GM20431 (cell line): ENCODE data around the gene TRPC4.

Experiments
- in situ Hi-C: fragments of 300-500 bp; cut with MseI, MboI; formaldehyde crosslinking; loops from one replicate; pipeline ENCODE4 v1.15.0; 2020; ENCODE audit warnings: low sequenced_read_pairs; ENCODE audit not compliant: unreplicated experiment

The TRPC4 gene

DNA sequence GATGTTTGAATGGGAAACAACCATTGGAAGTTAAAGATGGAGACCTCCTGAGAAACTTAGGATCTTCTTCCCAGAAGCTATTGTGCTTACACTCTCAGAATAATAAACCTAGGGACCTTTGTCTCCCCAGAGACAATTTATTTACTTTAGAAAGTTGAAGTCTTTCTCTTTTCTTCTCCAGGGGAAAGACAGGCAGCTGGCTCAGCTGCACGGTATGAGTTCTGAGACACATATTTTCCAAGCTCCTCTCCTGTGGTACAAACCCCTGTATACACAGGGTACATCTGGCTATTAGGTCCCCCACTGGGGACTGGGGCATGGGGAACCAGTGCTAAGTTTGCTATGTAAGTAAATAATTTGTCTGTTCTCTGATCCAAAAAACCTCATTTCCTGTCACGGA is 203.5 kb downstream of the TRPC4 start:
- in situ Hi-C loops = no loop called here

DNA sequence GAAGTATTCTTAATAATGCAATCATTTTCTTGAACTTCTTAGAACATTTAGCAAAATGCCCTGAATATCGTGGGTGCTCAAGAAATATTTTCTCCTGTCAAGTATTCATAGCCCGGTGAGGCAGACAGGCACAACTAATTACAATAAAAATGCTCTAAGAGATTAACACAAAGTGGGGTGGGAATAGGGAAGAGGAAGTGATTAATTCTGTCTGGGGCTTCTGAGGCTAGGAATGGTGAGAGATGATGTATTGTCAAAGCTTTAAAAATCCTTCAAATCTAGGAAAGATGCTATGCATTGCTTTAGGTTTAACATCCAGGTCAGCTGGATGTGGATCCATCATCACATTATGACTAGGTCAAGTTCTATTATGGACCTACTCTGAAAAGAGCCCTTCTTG is 204.2 kb downstream of the TRPC4 start:
- in situ Hi-C loops = no loop called here

DNA sequence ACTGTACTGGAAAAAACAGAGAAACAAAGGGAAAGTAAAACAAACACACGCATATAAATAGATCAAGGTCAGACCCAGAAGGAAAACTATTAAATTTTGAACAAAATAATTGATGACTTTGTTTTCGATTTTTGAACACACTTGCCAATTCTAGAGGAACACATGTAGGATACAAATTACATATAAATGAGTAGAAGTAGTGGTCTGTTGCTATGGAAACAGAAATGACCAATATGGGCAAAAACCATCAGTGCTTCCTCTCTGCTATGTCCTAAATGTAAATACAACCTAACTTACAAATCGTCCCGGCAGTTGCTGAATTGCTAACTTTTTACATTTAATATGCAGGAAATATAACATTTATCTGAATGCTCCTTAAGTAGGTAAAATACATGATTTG is 205.8 kb downstream of the TRPC4 start:
- in situ Hi-C loops = no loop called here

DNA sequence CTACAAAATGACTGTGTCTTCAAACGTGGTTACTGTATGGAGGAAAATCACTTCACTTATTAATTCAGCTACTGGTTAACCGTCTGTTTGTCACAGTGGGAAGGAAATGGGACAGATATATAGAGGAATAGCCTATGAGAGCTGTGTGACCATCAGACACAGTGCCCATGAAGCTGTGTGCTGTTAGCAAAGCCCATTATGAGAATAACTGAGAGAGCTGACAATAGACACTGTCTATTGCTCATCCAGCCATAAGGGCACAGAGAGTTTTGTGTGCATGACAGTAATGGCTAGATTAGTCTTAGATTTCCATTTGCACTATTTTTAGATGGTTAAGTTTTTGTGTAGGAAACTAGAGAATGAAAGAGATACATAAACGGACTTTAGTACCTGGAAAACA is 206.9 kb downstream of the TRPC4 start:
- in situ Hi-C loops = no loop called here

DNA sequence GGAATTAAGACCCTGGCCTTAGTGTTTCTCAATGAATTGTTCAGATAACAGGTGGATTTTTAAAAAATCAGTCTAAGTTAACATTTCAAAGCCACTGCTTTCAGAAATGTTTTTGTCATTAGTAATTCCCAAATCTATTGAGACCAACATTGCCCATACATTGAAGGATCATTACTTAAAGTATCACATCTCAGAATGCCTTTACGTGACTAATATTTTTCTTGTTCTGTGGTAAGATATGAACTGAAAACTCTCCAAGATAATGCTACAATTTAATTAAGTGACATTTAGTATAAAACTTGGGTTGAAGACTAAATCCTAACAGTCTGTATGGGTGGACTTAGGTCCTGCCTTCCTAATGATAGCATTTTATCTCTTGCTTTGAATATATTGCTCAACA is 211.6 kb downstream of the TRPC4 start:
- in situ Hi-C loops = no loop called here

DNA sequence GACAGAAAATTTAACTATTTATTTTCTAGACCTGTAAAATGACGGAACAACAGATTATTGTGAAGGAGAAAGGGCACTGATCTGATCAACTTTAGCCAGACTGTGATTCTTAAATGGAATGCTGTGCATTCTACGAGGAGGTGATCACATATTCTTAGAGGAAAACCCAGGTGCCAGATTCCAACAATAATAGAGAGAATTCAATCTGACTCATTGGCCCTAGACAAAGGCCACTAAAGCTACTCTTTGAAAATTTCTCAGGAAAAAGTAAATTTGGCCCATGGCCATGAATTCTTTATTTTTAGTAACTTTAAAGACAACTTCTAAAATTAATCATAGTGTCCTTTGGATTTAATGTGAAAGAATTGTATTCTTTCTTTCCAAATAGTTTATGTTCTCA is 212.4 kb downstream of the TRPC4 start:
- in situ Hi-C loops = no loop called here

DNA sequence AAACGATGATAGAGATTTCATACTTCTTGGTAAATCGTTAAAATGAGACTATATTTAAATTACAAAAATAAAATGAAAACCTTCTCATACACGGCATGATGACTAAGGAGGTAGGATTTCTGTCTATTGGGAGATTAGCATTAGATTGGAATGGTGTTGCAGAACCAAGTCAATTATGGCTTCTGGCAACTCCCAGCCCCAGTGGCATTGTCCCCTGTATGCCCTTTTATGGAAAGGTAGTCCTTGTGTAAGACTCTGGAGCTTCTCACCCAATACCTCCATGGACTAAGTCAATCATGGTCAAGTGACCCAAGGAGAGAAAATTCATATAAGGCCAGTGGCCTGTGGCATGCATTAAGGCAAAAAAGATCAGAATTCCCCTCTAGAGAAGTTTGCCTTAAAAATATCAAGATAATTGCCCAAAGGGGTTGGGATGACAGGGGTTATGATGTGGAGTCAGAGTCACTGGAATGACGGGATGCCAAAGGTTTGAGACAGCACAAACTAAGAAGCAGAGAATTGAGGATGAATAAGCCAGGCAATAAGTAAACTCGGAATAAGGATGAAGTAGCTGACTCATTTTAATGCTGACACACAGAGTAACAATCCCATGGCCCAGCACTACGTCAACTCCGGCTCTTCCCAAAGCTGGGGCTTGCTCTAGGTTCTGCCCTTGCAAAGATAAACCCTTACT is 213.2 kb downstream of the TRPC4 start:
- in situ Hi-C loops = no loop called here

DNA sequence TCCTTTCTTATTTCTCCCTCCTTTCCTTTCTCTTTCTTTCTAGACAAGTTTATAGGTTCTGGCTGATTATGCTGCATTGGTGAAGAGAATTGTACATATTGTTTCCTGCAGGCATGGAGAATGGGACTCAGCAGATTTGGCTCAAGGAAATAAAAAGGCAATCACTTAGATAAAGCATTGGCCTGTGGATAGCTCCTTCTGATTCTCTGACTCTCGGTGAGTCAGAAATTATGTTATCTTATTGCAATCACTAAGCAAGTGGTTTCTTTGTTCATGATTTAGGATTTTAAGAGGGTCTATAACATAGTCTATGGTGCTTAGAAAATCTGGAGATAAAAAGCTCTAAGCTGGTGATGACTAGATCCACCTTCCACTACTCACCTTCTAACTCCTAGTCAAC is 217.0 kb downstream of the TRPC4 start:
- in situ Hi-C loops = no loop called here

DNA sequence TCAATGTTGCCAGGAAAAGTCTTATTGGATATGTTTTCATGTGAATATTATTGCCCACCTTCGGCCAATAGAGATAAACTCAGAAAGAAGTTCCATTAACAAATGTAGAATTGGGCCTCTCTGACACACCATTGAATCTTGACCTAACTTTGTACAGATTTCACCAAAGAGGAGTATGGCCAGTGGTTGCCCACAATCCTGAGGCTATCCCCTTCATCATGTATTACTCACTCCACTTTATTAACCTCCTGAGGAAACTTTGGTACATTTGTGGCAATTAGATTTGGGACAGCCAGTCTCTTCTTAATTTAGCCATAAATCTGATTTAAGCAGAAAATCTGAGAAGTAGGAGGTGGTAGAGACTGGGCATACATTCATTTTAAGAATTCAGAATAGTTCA is 217.7 kb downstream of the TRPC4 start:
- in situ Hi-C loops = no loop called here

DNA sequence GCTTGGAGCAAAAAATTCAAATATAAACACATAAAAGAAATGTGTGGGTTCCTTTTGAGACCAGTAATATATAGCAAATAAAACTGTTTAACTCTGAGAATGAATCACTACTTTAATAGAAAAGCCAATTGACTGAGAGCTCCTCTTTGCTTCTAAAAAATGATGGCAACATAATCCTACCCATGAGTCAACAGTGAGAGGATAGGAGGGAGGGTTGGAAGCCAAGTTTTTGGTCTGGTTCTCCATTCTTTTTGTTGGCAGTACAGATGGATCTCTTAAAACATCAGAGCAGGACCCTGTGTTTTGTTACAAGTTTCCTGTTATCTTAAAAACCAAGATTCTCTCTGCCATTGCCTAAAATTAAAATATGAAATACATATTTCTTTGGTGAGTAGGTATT is 221.0 kb downstream of the TRPC4 start:
- in situ Hi-C loops = no loop called here

DNA sequence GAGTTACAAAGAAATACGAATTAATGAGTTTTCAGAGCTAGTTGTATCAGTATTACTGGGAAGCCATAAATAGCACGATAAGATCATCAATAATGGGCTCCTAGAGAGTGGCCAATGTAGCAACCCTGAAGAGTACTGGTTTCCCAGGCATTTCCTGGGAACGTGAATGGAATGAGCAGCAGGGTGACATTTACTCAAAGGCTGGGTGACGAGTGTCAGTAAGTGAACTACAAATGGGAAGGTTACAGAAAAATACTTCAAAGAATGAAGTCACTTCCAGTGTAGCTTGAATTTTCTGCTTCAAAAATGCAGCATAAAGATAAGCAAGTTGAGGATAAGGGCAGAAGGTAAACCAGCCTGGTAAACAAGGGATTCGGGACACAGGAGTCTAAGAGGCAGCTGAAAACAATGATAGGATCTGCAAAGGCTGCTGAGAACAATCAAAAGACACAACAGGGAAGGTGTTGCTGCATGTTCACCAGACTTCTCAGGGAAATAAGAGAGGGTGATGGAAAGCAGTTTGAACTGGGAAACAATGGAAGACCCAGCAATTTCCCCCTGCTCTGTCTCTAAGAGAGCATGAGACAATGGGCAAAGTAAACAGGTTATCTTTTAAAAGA is 222.4 kb downstream of the TRPC4 start:
- in situ Hi-C loops = no loop called here

DNA sequence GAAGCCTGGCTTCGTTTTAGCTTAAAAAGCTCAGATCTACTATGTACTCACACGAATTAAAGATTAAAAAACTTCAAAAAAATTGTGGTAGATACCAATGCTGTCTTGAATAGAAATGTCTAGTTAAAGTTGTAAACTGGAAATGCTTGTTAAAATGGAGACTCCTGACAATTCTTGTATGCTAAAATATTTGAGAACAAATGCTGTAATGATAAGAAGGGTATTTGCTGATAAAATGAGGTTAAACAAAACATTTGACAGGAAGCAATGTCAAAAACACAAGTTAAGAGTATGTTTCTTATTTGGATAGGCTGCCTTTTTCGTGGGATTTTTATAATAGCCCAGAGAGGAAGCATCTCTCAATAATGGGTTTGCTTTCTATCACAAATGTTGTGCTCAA is 223.0 kb downstream of the TRPC4 start:
- in situ Hi-C loops = no loop called here

DNA sequence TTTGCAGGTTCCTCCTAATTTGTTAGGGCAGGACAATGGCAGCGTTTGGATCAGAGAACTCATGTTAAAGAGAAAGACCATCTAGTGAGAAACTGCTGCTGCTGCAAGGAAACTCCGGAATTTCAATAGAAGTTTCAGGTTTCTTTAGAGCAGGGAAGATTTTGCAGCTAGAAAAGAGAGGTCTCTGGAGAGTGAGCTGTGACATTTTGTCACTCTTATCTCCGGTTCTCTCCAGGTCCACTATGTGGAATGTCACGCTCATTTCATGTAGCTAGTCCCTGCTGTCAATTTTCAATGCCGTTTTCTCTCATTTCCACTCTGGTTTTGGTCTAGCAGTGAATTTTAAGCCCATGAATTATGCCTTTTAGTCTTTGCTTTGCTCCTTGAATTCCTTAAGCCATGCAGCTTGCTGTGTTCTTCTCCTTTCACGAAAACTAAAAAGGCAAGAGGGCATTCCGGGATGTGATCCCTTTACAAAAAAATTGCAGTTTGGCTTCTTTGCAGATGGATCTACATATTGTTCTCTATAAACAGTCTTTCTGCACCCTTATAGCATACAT is 224.3 kb downstream of the TRPC4 start:
- in situ Hi-C loops = no loop called here

DNA sequence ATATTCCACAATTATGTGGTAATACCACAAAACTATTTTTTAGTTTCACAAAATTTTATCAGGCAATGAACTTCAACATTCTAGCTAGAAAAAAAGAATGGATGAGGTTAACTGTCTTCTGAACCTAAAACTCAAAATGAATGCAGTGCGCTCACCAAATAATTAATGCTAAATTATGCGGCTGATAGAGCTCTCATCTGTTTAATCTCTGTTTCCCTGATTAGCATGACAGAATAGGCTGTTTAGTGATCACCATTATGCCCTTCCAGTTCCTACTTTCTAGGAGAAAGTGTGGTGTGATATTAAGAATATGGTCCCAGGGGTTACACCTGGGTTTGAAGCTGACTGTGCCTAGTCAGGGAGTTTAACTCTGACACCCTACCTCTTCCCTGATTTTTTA is 228.2 kb downstream of the TRPC4 start:
- in situ Hi-C loops = no loop called here

DNA sequence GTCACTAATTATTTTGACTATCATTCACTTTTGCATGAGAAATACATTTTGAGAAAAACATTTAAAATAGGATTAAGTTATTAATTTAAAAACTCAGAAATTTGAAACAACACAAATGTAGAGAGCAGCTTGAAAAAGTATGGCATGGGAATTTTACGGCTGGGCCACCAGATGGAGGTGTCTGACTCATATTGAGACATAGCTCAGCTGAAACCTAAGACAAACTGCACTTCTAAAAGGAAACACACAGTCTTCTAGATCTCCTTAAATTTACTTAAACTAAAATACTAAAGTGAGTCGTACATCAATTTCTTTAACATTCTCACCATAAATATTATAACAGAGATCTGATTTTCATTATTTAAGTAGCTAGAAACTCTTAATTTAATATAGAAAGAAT is 229.1 kb downstream of the TRPC4 start:
- in situ Hi-C loops = no loop called here

DNA sequence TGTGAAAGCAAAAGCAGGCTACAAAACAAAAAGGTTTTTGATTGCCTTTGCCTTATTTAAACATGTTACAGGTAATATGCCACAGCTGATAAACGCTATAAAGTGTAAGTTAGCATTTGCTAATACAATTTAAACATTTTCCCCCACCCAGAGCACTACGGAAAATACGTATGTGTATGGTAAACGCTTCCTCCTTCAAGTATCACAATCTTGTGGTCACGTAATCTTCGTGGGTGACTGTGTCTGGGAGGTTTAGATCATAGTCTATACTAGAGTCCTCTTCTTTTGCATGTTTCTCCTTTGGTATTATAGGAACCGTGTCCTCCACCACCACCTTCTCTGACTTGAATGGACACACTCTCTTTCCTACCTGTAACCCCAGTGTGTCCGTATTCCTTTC is 232.9 kb downstream of the TRPC4 start:
- in situ Hi-C loops = no loop called here

DNA sequence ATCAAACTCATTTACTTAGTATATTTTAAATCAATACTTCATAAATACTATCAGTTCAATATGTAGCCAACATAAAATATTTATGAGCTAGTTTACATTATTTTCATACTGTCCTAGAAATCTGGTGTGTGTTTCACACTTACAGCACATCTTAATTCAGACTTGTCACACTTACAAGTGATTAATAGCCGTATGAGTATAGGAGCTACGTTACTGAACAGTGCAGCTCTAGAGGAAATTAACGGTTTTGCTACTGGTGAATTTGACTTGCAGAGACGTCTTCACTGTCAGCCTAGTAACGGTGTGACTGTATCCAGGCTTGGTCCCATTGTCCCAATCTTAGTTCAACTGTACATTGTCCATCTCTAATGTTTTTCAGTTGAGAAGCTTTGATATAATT is 237.3 kb downstream of the TRPC4 start:
- in situ Hi-C loops = no loop called here

DNA sequence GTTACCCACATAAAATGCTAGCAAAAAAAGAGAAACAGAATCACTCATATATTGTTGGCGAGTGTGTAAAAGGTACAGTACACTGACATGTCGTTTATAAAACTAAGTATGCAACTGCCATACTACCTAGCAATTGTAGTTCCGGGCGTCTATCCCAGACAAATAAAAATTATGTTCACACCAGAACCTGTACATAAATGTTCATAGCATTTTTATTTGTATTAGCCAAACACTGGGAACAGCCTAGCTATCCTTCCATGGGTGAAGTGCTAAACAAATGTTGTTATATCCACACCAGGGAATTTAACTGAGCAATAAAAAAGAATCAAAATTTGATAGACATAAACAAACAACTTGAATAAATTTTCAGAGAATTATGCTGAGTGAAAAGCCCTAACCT is 242.1 kb downstream of the TRPC4 start:
- in situ Hi-C loops = no loop called here

DNA sequence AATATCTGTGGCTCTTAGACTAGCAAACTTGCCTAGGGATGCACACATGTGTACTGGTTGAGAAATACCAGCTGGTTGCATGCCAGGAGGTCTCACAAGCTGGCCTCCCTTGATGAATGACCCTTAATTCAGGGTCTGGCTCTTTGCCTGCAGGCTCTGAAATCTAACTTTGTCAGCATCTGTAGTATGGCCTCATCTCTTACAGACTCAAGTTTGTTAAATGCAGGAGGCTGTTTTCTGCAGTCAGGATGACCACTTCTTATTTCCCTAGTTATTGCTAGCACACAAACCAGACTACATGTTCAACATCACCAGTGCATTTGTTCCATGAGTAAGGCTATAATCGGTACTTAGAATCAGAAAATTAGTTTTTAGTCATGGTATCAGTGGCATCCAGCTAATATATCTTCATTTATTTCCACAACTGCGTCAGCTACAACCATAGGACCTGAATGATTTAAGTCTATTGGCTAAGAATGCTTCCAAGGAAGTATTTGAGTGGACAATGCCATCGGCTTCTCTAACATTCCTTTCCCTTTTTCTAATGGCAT is 247.7 kb downstream of the TRPC4 start:
- in situ Hi-C loops = no loop called here

DNA sequence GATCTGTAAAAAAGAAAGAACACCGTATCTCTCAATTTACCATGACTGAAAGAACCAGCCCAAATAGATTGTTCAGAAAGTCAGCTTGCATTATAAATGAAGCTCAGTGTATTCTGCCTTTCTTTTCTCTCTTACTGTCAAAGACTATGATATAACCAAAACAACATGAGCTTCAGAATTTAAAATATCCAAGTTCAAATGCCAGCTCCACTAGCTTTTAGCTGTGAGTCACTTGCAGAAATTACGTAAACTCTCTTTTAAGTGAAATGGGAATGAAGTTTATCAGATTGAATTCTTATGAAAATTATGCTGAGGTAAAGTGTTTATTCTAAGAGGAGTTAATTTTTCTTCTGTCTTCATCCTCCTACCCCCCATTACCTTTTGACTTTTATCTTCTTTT is 251.0 kb downstream of the TRPC4 start:
- in situ Hi-C loops = no loop called here

DNA sequence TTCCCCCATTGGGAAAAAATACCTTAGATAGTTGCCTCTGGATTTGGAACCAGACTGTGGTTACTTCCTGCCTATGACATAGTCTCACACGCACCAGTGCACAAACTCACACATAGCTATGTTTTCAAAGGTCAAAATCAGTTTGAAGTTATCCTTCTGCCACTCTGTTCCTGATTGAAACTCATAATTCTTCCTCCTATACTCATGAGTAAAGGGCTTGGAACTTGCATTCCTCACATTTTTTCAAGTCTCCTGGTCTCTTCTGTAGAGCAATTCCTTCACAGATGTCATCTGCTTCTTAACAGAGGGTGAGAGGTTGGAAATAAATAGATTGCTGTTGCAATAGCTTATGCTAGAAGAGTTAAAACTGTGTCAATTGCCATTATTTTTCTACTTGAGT is 252.4 kb downstream of the TRPC4 start:
- in situ Hi-C loops = no loop called here

DNA sequence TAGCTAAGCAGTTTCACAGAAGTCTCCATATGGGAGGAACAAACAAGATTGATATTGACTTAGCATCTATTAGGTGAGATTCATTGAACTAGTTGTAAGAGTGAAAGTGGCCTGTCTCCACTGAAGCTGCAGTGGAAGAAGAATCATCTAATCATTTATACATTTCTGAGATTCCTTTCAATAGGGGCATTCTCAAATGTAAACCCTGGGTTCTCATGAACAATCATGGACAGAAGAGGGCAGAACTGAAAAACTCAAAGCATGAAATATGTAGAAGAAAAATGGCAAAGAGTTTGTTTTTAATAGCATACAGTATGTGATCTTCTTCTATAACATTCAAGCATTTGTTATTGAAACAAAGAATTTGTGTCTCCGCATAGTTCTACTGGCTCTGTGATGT is 253.4 kb downstream of the TRPC4 start:
- in situ Hi-C loops = no loop called here
